Activated CD4-positive, alpha-beta T cell treated with anti-CD3 and anti-CD28 coated beads, Interleukin-10, Interleukin-2, amounts not matched to agents 100 ng/mL and 50 ng/mL, durations not matched to agents 16 hours and 8 hours (primary cell): ENCODE measurements around the gene ATP6V0D1.

Experiments
- DNase-seq: peaks from one replicate; pipeline ENCODE4 v3.0.0-alpha.2; 2020

Gene ATP6V0D1

DNA sequence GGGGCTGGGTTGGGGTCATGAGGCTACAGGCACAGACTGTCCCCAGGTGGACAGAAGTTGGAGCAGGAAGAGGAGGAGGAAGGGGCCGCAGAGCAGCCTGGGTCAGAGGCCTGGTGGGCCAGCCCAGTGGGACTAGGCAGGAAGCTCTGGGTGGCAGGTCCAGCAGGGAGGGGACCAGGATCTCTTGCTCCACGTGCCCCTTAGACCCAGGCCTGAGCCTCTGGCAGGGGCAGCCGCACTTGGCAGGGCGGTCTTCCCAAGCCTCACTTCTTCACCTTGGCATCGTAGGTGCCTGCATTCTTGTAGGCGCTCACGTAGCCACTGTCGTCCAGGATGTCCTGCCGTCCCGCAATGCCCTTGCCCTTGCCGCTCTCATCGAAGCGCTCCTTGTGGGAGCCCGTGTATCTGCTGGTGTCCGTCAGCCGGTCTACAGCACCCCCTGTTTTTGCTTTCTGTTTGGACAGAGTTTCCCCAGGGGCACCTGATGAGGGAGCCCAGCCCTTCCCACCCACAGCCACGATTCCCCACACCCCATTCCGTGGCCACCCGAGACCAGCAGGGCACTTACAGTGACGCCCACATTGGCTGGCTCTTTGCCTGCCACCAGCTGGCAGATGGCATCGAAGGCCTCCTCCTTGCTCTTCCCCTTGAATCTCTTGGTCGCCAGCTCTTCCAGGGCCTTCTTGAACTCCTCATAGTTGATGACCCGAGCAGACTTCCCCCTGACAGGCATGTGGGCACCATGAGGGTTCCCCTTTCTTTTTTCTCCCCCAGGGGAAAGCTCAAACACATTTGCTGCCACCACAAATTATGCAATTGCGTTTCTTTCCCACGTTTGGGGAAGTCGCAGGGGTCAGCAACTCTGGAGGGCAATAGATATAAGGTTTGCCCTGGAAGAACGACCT lies 90.8 kb downstream of the ATP6V0D1 start:
- DNase-seq, result no peak

DNA sequence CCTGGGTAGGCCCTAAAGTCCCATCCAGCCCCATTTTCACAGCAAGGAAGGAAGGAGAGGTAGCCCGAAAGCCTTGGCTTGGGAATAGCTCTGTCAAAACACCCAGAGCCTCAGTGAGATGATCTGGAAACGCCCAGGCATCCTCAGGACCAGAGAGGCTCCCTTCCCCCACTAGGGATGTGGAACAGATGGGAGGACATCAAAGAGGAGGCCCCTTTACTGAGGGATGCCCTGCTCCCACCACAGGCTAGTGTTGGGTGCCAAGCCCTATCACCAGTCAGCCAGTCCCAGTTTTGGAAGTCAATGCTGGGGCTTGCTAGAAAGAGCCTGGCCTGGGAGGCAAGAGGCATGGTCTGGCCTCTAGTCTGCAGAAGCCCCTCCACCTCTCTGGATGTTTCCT lies 92.4 kb downstream of the ATP6V0D1 start:
- DNase-seq, result no peak

DNA sequence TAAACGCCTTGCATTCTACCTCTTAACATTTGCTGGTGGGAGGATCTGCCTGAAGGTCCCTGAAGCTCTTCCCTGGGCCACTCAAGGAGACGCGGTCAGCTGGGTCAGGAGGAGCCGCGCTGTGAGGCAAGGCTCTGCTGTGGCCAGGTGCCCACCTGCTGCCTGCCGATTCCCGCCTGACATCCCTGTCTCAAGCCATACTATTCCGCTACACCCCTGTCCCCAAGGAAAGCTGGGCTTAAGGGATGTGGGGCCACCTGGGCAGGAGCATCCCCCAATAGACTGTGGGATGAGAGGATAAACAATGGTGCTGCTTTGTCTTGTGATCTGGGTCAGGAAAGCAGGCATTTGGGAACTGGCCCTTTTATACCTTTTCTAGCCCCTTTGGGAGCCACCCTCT lies 92.8 kb downstream of the ATP6V0D1 start:
- DNase-seq, result no peak
